Stimulated activated CD8-positive, alpha-beta memory T cell treated with anti-CD3 and anti-CD28 coated beads, Interleukin-15, amount 100 ng/mL, for 1 hour (primary cell): ENCODE measurements around the gene LRRC45.
"Not testable (repeated sequence)": the region's sequence is repeated elsewhere in the genome, so short reads cannot be mapped to it uniquely, and the experiment has no call there.

Experiments
- DNase-seq: peaks from one replicate; pipeline ENCODE4 v3.0.0-alpha.2; 2020; ENCODE audit warnings: low read depth

The LRRC45 gene

DNA sequence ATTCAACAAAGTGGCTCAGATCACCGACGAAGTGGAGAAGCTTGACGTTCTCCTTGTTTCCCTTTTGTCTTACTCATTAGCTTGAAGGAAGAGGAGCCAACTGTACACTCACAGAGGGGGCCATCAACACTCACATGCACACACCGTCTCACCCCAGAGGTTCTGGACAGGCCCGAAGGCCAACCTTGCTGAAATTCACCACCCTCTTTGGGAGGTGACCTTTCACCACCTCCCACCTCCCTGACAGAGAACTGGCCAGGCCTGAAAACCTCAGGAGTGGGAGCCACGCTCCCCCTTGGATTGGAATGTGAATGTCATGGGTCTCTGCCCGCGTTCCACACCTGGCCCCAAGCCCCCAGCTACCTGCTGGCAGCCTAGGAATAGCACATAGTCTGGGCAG, 12.4 kb downstream of the LRRC45 start:
- no peak for DNase-seq

GRCh38 chr17:82035956-82036633, 13.0 kb downstream of the LRRC45 start:
- DNase-seq: no peak

DNA sequence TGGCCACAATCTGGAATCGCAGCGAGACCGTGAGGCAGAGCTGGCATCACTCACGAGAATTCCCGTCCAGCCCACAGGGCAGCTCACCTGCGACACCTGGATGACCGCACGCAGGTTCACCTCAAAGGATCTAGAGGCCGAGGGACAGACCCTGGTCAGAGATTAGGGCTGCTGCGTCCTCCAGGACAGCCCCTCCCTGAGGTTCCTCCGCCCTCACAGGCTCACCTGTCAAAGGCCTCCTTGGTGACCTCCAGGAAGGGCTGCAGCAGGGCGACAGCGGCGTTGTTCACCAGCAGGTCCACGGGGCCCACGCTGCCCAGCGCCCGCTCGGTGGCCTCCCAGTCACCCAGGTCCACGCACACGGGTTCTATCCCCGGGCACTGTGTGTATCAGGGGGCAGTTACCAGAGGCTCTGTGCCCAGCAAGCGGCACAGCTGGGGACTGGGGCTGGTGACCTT, 13.6 kb downstream of the LRRC45 start:
- no peak for DNase-seq

- peak; percentile 90 for DNase-seq
Measured at GRCh38 chr17:82037092-82037888, 14.2 kb downstream of the LRRC45 start, which contains the start of gene DCXR. DCXR (minus strand) TSS chr17:82037697; CDS start chr17:82037682, 15 bp downstream.

DNA sequence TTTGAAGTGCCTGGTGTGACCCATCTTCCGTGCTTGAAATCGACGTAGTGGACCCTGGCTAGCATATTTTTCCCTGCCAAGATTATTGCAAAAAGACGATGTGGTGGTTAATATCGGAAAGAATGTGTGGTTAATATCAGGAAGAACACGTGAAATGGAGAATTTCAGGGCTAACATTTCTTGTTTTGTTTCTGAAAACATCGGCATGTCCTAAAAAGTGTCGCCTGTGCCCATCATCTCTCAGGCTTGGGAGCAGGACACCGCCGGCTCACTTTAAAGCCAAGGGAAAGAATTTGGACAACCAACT, 14.7 kb downstream of the LRRC45 start:
- no peak for DNase-seq

- DNase-seq: not testable (repeated sequence)
Measured at GRCh38 chr17:82038796-82039409, 15.8 kb downstream of the LRRC45 start.

DNA sequence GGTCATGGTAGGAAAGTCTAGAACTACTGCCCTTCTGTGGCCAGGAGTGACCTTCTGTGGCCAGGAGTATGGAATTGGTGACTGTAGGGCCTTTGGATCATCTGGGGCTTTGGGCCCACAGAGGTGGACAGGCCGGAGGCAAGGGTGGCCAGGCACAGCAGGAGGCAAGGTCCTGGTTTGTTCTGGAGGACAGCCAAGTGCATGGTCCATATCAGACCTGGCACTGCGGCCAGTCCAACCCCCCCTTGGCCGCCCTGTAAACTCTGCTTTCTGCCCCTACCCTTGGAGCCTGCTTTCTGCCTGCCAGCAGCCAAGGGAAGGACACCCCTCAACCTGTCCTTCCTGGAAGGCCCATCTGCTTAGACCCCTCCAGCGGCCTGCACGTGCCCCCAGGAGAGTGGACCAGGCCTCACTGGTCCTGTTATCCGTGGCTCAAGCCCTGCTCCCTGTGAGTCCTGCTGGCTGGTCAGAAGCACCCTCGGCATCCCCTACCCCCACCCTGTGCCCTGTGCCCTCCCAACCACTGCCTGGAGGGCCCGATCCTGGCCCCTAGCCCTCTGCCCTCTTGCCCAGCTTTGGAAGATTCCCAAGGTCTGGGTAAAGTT, 16.7 kb downstream of the LRRC45 start:
- DNase-seq: no peak

GRCh38 chr17:82041144-82041814, 18.2 kb downstream of the LRRC45 start:
- no peak for DNase-seq

DNA sequence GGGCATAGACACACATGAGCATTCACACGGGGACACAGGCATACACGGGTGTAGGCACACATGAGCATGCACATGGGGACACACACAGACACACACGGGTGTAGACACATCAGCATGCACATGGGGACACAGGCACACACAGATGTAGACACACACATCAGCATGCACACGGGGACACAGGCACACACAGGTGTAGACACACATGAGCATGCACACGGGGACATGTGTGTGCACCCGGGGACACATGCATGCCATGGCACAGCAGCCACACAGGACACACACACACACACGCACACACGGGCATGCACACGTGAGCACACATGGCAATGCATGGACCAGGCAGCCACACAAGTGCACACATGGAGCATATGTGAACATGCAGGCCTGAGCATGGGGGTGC, 19.5 kb downstream of the LRRC45 start:
- no peak for DNase-seq

DNA sequence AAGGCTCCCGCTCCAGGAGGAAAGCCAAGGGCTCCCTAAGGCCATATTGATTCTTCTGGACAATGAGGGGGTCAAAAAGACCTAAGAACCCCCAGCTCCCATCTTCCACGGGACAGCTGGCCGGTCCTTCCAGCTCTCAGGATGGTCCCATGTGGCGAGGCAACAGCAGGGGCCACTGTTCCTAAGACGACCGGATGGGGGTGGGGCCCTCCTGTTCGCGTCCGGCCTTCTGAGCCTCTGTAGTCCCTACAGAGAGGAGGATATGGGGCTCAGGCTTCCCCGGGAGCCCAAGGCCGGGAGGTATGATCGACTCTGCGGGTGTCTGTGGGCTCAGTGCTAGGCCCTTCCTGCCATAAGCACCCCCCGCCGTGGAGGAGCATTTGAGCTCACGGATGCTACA, 20.4 kb downstream of the LRRC45 start:
- DNase-seq: no peak

DNA sequence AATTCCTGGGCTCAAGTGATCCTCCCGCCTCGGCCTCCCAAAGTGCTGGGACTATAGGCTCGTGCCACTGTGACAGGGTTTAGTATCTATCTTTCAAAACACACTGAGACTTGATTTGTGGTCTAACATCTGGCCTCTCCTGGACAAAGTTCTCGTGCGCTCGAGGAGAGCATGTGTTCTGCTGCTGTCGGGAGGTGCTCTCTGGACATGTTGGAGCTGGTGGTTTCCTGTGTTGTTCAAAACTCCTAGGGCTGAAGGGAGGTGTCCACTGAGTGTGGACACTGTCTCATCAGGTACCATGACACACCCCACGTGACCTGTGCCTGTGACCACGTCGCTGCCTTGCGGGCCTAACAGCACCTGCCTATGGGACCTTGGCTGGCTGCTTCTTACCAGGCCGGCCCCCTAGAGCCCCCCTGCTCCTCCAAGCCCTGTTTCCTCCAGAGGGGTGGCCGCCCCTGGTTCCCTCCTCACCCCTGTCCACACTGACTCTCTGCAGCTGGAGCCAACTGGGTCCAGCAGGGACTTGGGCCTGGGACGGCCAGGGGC, 22.9 kb downstream of the LRRC45 start:
- no peak for DNase-seq

DNA sequence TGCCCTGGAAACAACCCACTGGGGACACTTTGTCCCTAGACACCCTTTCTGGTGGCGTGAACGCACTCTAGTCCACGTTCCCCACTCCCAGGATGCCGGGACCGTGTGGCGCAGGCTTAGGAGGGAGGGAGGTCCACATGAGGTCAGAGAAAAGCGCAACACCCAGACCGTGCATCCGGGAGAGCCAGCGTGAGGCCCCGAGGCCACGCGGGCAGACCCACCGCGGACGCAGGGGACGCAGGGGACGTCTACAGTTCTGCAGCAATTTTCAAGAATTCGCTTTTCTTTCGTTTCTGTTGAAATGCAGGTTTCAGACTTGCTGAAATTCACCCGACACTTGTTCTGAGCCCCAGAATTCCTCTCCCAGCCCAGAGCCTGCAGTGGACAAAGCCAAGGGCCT, 23.8 kb downstream of the LRRC45 start:
- DNase-seq: no peak

- no peak for DNase-seq
Measured at GRCh38 chr17:82047379-82047778, 24.3 kb downstream of the LRRC45 start.

GRCh38 chr17:82047914-82048570, 24.9 kb downstream of the LRRC45 start:
- DNase-seq: no peak

DNA sequence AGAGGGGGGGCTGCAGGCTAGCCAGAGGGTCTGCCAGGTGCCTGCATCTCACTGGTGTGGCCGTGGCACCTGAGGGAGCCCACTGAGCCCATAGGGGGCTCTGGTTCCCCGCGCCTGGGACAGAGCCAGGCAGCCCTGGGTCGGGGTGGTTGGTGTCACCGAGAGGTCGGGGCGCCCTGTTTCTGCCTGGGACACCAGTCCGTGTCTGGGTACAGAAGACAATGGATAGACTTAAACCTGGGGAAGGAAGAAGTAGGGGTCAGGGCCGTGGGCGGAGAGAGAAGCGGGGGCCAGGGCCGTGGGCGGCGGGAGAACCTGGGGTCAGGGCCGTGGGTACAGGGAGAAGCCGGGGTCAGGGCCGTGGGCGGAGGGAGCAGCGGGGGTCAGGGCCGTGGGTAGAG, 25.5 kb downstream of the LRRC45 start:
- no peak for DNase-seq

- DNase-seq: no peak
Measured at GRCh38 chr17:82049106-82049505, 26.0 kb downstream of the LRRC45 start.

GRCh38 chr17:82049521-82049971, 26.4 kb downstream of the LRRC45 start:
- no peak for DNase-seq

GRCh38 chr17:82050152-82050760, 27.2 kb downstream of the LRRC45 start:
- DNase-seq: no peak

DNA sequence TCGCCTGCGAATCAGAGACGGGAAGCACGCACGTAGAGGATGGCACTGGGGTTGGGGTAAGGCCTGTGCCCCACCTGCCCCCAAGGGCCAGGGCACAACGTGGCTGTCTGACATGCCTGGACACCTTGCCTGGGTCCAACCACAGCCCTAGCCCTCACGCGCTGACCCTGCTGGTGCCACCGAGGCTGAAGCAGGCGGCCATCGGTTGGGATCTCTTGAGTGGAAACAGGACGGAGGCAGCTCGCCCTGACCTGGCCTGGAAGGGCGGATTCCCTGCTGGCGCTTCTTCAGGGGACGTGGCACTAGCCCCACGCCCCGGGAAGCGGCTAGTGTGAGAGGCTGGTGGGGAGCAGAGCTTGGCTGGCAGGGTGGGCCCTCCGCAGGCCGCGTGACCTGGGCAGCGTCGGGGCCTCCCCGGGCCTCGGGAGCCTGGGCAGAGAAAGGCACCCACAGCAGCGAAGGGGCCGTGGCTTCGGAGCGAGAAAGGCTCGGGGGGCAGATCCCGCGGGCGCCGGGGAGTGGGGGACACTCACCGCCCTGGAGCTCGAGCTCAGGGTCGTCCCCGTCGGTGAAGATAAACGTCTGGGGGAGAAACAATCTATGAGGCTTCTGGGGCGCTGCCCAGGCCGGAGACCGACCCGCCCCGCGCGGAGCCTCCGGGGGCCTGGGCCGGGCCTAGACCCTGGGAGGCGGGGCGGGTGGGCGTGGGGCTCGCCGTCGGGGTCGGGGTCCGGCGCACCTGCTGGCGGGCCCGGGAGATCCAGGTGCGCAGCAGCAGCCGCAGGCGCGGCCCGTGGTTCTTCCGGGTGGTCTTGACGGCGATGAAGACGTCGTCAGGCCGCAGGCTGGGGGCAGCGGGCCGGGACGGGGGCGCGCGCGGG, 27.9 kb downstream of the LRRC45 start:
- DNase-seq: no peak
